Astrocyte of the hippocampus (primary cell): Measurements from ENCODE around the gene CAMTA1.

ENCODE experiments used
- DNase-seq: peaks from one replicate; pipeline ENCODE4 v3.0.0; 2011; ENCODE audit warnings: low read depth, low spot score

CAMTA1 gene

DNA sequence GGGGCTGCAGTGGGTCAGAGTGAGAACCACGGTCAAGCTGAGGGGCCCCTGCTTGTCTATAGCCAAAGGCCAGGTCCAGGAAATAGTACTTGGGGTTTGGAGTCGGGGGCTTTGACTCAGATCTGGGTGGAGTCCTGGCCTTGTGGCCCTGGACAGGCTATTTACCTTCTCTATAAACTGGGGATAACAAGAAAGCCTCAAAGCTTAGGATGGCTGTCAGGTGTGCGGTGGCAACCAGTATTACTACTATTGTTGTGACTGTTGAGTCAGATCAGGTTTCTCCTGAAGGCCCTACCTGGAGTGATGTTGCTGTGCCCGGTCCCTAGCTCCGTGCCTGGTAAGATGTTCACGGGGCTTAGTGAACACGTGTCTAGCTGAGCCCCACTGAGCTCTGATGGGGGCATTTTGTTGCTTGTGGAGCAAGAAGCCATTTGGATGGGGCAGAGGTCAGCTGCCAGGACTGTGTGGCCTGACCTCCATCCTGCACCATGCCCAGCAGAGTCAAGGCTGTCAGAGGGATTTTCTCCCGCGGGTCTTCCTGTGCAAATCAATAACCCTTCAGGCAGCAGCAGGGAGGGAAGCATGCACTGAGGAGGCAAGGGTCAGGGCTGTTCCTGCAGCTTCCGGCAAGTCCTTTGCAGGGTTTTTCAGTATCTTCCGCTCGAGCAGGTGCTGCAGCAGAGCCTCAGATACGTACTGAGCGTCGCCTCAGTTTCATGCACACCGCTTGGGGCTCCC is 170.3 kb downstream of the CAMTA1 start:
- no peak for DNase-seq

DNA sequence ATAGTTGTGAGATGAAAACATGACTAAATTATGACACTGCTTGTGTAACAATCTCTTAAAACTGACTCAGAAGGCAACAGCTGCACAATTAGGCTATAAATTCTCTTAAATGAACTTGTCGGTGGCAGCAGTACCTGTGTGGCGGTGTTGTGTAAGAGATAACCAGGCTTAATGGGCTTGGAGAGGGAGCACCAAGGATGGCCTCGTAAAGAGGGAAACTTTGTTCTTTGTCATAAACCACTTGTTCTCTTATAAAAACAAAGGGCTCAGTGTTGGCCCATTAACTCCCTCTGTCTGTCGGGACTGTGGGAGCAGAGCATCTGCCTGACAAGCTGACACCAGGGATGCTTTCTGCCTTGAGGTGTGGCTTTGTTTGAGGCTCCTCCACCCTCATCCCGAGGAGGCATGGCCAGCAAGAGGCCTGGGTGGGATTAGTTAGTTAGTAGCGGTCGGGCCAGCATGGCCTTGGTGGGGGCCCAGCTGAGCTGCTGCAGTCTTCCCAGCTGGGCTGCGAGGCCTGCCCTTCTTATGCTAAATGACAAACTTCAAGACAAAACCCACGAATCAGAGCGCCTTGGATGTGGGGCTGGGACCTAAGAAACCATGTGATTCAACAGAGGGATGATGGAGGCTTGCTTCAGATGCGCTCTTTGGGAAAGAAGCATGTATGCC is 171.4 kb downstream of the CAMTA1 start:
- DNase-seq: no peak

DNA sequence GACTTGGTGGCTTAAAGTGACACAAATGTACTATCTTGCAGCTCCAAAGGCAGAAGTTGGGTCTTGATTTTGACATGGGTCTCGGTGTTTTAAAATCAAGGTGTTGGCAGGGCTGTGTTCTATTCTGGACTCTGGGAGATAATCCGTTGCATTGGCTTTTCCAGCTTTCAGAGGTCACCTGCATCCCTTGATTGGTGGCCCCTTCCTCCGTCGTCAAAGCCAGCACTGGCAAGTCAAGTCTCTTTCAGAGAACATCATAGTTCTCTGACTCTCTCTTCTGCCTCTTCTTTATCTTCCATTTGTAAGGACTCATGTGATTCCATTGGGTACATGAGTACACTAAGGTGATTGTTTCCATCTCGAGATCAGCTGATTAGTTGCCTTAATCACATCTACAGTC is 172.1 kb downstream of the CAMTA1 start:
- no peak for DNase-seq

DNA sequence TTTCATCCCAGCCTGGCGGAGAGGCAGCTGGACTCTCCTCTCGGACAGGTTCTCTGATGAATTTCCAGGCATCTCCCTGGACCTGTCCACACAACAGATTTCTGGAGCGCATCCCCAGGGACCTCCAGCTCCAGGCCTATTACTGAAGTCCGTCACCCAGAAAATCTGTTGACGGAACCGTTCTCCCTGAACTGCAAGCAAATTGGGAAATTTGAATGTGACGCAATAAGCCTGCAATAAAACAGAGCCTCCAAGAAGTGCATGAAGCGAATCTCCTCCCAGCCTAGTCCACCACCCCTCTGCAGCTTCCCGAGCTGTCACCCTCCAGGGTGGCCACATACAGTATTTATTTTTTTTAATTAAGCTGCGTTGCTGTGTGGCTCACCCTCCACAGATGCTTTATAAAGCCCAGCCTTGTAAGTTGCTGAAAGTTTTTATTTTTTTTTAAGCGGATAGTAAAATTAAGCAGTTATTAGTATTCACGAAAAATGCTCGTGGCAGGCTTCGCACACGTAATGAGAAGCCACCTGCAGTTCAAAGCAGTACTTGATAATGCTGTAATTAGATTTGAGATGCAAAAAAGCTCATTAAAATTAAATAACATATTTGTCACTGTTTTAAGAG is 173.3 kb downstream of the CAMTA1 start:
- DNase-seq: no peak

DNA sequence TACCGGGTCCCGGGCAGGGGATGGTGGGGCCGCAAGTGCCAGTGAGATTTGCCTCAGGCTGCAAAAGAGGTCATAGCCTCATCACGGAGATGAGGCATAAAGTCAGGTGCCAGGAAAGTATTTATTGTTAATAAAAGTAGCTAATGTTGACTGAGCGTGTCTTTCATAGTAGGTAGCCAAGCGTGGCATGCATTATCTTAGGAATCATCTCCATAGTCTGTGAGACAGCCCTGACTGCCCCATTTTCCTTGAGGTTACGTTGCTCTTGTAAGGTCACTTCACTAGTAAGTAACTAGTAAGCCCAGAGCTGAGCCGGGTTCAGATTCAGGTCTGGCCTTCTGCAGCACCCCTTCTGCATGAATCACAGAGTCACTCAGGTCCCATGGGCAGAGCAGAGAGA is 174.2 kb downstream of the CAMTA1 start:
- no peak for DNase-seq

DNA sequence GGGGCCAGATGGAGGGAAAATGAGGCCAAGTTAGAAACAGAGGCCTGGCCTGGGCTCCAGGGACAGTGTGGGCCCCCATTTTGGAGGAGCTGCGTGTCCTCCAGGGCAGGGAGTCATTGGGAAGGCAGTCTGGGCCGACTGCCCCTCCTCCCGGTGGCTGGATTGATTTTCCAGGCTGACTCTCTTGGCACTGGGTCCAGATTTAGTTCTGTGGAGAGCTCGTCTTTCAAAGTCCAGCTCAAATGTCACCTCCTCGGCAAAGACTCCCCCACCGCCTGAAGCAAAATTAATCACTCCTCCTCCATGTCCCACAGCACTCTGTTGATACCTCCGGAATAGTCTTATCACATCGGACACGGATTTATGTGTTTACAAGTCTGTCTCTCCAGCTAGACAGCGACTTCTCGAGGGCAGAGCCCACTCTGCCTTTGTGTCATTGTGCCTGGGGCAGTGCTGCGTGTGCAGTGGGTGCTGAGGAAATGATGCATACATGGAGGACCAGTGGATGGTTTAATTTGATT is 175.1 kb downstream of the CAMTA1 start:
- DNase-seq: peak; percentile 39

DNA sequence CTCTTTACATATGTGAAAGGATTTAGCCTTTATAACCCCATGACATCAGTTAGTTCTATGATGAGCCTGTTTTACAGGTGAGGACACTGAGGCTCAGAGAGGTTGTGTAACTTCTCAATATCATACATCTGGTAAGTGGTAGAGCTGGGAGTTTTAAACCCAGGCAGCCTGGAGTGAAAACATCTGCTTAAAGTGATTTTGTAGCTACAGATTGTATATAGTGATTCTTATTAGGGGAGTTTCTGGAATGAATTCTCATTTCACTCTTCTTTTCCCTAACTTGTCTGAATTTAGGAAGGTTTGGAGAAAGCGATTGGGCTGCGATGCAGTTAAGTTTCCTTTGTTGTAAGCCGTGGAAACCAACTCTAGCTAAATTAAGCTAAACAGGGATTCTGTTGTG is 175.6 kb downstream of the CAMTA1 start:
- DNase-seq: no peak

DNA sequence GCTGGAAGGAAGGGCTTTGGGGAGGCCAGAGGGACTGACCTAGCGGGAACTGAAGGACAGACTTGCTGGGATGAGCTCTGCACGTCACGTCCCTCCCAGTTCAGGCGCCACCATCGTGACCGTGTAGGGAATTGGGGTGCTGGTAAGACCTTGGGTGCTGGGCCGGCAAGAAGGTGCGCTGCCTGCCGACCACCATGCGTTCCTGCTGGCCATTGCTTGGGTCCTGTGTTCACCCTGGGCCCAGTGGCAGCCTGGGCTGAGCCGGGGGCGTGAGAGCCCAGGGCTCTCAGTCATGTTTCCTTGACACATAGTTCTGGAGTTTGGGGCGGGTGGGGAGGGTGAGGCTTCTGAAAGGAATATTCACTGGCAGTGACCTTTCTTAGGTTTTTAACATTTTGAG is 176.0 kb downstream of the CAMTA1 start:
- DNase-seq: no peak

DNA sequence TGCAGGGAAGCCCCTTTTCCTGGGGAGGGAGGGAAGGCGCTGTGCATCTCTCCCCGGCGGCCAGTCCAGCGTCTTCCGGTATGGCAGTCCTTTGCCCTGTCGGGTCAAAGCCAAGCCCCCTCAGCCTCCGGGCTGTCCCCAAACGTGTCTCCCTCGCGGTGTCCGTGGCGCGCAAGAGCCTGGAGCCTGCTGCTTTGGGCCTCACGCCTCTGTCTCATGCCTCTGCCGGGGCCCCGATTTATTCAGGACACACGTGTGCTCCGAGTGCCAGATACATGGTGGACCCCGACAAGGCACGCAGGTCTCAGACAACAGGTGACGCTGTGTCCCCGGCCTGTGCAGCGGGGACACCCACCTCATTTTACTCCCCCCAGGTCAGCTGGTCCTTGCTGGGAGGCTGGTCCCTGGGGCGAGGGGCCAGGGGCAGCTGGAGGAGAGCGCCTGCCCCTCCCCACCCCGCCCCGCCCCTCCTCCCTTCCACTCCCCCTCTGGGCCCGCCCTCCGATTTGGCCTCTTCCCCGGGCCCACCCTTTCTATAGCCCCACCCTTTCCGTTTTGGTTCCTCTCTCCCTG is 176.7 kb downstream of the CAMTA1 start:
- no peak for DNase-seq

DNA sequence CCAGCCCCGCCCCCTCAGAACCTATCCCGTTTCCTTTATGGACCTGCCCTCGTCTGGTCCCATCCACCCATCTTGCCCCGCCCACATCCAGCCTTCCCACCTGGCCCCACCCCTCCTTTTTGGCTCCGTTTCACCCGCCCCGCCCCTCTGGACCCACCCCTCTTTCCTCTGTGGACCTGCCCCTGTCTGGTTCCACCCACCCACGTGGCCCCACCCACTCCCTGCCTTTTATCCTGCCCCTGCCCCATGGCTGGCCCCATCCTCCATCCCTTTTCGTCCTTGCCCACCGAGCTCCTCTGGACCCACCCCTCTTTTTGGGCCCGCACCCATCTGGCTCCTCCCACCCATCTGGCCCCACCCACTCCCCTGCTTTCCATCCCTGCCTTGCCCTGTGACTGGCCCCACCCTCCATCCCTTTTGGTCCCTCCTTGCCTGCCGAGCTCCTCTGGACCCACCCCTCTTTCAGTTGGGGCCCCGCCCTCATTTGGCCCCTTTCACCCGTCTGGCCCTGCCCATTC is 177.3 kb downstream of the CAMTA1 start:
- DNase-seq: peak; percentile 11

DNA sequence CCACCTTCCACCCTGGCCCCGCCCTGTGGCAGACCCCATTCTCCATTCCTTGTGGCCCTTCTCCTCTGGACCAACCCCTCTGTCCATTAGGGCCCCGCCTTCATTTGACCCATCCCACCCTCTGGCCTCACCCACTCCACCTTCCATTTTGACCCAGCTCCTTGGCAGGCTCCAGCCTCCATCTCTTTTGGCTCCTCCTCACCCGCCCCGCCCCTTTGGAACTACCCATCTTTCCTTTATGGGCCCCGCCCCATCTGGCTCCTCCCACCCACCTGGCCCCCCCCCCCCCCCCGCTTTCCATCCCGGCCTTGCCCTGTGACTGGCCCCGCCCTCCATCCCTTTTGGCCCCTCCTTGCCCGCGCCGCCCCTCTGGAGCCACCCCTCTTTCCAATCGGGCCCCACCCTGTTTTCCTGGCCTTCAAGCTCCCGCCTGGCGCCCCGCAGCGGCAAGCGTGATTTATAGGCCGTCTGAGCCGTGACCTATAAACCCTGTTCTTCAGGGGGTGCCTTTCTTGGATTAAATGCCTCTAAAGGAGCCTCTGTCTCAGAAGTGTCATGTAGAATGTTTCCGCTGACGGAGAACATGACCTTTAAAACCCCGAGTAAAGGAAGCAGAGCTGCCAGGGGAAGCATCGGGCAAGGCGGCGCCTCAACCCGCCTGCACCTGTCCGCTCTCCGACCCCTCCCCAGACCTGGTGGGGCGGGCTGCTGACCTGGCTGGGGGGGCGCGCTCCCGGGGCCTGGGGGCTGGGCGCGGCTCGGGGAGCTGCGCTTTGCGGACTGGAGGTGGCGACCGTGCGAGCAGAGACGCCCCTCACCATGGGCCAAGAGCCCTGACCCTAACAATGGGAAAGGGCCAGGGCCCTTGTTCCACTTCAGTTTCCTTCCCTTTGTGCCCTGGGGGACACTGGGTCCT is 178.0 kb downstream of the CAMTA1 start:
- no peak for DNase-seq

DNA sequence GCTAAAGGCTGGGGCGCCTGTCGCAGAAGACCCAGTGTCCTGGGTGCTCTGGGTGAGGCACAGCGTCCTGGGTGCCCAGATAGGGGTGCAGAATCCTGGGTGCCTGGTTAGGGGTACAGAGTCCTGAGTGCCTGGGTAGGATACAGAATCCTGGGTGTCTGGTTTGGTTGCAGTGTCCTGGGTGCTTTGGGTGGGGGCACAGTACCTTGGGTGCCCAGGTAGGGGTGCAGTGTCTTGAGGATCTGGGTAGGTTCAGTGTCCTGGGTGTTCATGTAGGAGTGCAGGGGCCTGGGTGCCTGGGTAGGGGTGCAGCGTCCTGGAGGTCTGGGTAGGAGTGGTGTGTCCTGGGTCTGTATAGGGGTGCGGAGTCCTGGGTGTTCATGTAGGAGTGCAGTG is 178.7 kb downstream of the CAMTA1 start:
- DNase-seq: no peak

DNA sequence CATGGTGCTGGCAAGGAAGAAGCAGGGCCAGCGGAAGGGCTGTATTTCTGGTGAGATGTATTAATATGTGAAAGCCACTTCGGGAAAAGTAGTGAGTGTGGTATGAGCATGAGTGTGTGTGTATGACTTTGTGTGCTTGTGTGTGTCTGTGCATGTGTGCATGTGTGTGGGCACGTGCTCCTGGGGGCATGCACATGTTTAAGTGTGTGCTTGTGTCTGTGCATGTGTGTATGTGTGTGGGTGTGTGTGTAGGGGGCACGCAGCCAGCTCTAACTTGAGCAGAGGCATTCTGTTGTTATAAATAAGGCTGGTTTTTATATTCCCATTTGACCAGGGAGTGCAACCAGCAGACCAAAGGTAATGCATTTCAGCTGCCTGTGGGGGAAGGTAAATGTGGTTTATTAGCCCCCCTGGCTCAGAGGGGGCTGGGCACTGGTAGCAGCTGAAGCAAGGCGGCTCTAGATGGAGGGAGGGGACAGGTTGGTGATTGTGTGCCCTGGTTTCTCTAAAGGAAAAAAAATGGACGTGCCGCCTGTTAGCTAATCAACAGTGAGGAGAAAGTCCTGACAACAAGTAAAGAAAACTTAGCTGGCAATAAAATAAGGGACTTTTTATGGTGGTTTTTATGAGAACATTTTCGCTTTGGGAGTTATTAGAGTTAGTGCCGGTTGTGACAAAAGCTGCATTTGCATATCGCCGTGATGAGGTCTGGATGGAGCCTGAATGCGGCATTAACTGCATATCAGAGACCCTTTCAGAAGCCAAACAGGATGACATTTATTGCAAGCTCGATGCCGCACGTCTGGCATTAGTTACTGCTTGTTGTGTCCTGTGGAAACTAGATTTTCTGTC is 180.1 kb downstream of the CAMTA1 start:
- DNase-seq: peak; percentile 36

DNA sequence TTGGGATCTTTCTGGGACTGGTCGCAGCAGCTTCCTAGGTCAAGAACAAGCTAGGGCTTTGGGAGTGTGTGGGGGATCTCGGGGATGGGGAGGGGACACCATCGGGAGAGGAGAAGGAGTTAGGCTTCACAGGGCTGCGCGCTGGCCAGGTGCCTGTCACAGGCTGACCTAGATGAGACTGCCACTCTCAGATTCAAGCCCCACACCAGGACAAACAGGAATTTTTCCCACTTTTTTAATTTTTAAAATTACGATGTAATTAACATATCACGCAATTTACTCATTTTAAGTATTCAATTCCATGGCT is 180.6 kb downstream of the CAMTA1 start:
- DNase-seq: no peak

DNA sequence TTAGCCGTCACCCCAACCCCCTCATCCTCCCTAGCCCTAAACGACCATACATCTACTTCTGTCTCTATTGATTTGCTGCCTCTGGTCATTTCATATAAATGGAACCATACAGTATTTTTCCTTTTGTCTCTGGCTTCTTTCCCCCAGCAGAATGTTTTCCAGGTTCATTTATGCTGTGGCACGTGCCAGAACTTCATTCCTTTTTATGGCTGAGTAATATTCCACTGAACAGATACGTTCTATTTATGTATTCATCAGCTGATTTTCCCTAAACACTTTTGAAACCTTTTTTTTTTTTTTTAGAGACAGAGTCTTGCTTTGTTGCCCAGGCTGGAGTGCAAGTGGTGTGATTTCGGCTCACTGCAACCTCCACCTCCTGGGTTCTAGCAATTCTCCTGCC is 181.1 kb downstream of the CAMTA1 start:
- DNase-seq: no peak

DNA sequence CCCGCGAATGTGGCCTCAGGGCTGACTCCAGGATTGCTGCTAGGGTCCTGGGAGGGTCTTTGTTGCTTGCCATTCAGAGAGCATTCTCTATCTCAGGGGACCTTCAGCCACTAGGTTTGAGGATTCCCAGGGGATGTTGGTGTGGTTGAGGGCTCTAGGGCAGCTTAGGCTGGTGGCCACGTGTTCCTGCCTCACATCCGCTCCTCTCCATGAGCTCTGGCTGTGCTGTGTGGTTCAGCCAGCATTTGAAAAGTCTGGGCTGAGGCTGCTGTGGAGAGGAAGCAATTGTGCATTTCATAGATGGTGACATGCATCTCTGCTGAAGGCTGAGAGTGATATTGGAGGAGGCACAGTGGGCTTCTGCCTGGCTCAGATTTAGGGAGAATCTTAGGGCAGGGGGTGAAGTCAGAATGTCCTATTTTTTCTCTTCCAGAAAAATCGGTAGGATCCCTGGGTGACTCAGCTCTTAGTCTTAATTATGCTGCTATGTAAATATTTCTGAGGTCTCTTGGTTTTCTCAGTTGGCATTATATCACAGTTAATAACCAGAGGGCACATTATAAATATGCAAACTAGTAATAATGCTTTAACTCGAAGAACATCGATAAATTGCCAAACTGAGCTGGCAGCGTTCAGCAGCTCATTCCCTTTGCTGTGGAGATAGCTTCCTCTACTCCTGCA is 182.3 kb downstream of the CAMTA1 start:
- DNase-seq: no peak

DNA sequence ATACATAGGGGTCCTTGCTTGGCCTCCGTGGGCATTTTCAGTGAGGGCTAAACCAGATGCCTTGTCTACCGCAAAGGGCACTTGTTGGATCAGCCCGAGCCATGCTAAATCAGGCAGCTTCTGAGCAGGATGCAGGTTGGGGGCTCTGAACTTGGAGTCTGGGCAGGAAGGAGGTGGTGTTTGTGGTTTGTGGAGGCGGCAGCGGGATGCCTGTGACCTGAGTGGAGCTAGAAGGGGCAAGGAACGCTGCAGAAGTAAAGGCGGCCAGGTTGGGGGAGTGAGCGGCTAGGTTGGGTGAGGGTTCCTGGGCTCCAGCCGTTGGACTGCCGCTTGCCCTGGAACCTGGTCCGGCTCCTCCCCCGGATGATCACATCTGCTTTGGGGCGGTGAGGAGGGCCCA is 183.9 kb downstream of the CAMTA1 start:
- DNase-seq: peak; percentile 57

DNA sequence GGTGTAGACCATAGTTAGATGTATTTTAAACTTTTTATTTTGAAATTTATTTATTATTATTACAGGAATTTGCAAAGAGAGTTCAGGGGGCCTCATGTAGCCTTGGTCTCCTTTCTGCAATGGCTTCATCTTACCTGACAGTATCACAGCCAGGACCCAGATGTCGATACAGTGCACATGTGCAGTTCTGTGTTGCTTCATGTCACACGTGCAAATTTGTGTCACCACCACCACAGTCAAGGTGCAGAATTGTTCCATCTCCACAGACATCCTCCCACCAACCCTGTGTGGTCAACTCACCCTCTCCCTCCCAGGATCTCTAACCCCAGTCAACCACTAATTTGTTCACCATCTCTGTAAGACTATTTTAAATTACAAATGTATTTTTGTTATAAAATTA is 184.5 kb downstream of the CAMTA1 start:
- no peak for DNase-seq

DNA sequence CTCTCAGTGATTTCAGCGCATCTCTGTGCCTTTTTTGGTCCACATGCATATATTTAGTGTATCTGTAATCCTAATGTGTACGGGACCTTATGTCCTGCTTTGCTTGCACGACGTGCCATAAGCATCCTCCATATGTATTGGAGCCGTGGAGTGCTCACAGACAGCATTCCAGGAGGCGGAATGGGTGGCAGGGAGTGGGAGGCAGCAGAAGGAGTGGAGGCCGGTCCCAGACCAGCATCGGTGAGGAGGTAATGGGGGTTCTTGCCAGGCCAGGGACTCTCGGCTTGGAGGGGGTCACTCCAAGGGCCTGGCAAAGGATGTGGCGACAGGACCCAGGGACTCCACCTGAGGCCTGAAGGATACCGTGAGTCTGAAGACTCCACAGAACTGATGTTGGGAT is 185.0 kb downstream of the CAMTA1 start:
- DNase-seq: no peak

DNA sequence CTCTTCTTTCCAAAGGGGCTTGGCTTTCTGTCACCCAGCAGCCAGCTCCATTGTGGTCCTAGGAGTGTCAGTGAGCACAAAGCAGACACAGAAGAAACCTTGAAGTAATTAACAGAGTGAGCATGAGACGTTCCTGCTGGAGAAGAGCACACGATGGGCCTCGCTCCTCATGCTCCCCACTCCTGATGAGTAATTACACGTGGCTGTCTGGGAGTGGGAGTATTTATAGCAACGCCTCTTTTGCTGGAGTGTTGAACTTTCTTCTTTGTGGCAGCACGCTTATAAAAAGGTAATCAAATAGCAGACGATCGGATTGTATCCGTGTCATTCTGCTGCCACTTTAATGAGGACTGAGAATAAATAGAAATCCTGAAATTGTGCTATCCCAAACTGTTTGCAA is 185.8 kb downstream of the CAMTA1 start:
- DNase-seq: peak; percentile 16
